ENCODE results near the gene NRP2.

Gene NRP2

GRCh38 chr2:205717999-205718398, 35.7 kb downstream of the NRP2 start:
- TF ChIP-seq CTCF (IDR thresholded peaks at IDR 0.05; ENCODE audit: extremely low read depth, insufficient read depth, missing control alignments) = no peak
- DNase-seq (ENCODE audit: low spot score) = no peak
- in situ Hi-C loops (cut with MboI; ENCODE audit: low pct_unique_long_range_greater_than_20kb, low sequenced_read_pairs, unreplicated experiment) = no loop called here

- DNase-seq (ENCODE audit: low spot score) = no peak
- in situ Hi-C loops (cut with MboI; ENCODE audit: low pct_unique_long_range_greater_than_20kb, low sequenced_read_pairs, unreplicated experiment) = no loop called here
- no peak for TF ChIP-seq CTCF (IDR thresholded peaks at IDR 0.05; ENCODE audit: extremely low read depth, insufficient read depth, missing control alignments)
These were observed 37.5 kb downstream of the NRP2 start for GRCh38 chr2:205719847-205720246.

- no peak for TF ChIP-seq CTCF (IDR thresholded peaks at IDR 0.05; ENCODE audit: extremely low read depth, insufficient read depth, missing control alignments)
- in situ Hi-C loops (cut with MboI; ENCODE audit: low pct_unique_long_range_greater_than_20kb, low sequenced_read_pairs, unreplicated experiment) = no loop called here
- DNase-seq (ENCODE audit: low spot score) = no peak
These were observed 38.2 kb downstream of the NRP2 start for GRCh38 chr2:205720451-205720902.

GRCh38 chr2:205721057-205721449, 38.8 kb downstream of the NRP2 start:
- no peak for TF ChIP-seq CTCF (IDR thresholded peaks at IDR 0.05; ENCODE audit: extremely low read depth, insufficient read depth, missing control alignments)
- in situ Hi-C loops (cut with MboI; ENCODE audit: low pct_unique_long_range_greater_than_20kb, low sequenced_read_pairs, unreplicated experiment) = no loop called here
- DNase-seq (ENCODE audit: low spot score) = no peak

GRCh38 chr2:205722283-205722918, 40.1 kb downstream of the NRP2 start:
- TF ChIP-seq CTCF (IDR thresholded peaks at IDR 0.05; ENCODE audit: extremely low read depth, insufficient read depth, missing control alignments) = no peak
- in situ Hi-C loops (cut with MboI; ENCODE audit: low pct_unique_long_range_greater_than_20kb, low sequenced_read_pairs, unreplicated experiment) = no loop called here
- no peak for DNase-seq (ENCODE audit: low spot score)

- no peak for DNase-seq (ENCODE audit: low spot score)
- no peak for TF ChIP-seq CTCF (IDR thresholded peaks at IDR 0.05; ENCODE audit: extremely low read depth, insufficient read depth, missing control alignments)
- in situ Hi-C loops (cut with MboI; ENCODE audit: low pct_unique_long_range_greater_than_20kb, low sequenced_read_pairs, unreplicated experiment) = no loop called here
These were observed 40.9 kb downstream of the NRP2 start for GRCh38 chr2:205723179-205723578.

All from GM13977 (cell line).